ENCODE measurements around the gene SLC9A3. TPM values are rescaled to one million over a fixed set of nuclear protein-coding genes. Genes with fewer than 3 reads are reported as not detected.
"Not testable (repeated sequence)": the region's sequence is repeated elsewhere in the genome, so short reads cannot be mapped to it uniquely, and the experiment has no call there.

The SLC9A3 gene
- total RNA-seq, 2 experiments from 2014 or later = 2.1 to 2.4 TPM

DNA sequence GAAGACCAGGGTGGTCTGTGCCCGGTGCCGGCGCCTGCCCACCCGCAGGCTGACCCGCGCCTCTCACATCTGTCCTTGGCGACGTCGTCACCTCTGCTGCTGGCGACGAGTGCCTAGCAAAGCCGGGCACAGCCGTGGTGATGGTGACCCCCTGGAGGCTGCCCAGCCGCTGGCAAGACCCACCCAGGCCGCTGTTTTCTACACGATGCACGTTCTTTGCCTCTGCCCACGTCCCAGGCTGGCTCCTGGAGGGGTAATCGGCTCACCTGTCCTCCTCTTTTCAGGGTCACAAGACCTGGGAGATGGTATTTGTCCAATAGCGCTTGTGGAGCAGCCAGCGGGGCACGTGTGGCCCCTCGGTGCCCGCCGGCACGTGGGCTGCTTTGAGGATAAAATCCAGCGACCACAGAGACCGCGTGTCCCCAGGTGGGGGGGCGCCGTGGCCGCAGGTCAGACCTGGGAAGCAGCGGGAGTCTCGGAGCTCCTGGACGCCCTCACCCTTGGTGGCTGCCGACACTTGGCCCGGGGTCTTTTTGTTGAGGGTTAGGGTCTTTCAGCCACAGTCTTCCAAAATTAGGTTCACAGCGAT lies 29.5 kb downstream of the SLC9A3 start:
- Mint-ChIP-seq H3K27me3 (no peaks in the 10 kb centered on the region), H3K27ac (no peak overlapping the region), H3K36me3 (ENCODE audit: low read depth) (no peaks in the 10 kb centered on the region), H3K4me1 (no peaks in the 10 kb centered on the region), H3K4me3 (no peak overlapping the region), H3K9me3 (ENCODE audit: low read depth) (no peaks in the 10 kb centered on the region)
- ChIA-PET CTCF (no interaction called here), POLR2A (no interaction called here)
- DNase-seq = no peak
- intact Hi-C loops (cut with DNase I, micrococcal nuclease) = no loop called here
- no peak for ATAC-seq

DNA sequence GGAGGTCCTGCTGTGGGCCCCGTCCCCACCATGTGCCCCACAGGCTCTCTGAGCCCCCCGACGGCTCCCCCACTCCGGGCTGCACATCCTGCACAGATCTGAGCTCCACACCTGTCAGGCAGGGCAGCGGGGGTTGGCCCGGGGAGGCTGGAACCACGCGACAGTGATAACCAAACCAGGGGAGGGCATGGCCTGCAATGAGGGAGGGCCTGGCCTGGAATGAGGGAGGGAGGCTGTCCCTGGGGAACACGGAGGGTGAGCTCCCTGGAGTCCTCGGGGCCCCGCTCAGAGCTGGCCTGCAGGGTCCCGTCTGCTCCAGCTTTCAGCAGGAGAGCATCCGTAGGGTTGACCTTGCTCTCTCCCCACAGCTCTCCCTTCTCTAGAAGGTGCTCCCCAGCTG lies 30.5 kb downstream of the SLC9A3 start:
- Mint-ChIP-seq H3K36me3 (ENCODE audit: low read depth) (no peaks in the 10 kb centered on the region), H3K27me3 (no peaks in the 10 kb centered on the region), H3K4me3 (no peak overlapping the region), H3K27ac (no peak overlapping the region), H3K9me3 (ENCODE audit: low read depth) (no peaks in the 10 kb centered on the region), H3K4me1 (no peaks in the 10 kb centered on the region)
- ATAC-seq (no peak), DNase-seq (no peak)
- ChIA-PET POLR2A (no interaction called here), CTCF (no interaction called here)
- intact Hi-C loops (cut with DNase I, micrococcal nuclease) = no loop called here

DNA sequence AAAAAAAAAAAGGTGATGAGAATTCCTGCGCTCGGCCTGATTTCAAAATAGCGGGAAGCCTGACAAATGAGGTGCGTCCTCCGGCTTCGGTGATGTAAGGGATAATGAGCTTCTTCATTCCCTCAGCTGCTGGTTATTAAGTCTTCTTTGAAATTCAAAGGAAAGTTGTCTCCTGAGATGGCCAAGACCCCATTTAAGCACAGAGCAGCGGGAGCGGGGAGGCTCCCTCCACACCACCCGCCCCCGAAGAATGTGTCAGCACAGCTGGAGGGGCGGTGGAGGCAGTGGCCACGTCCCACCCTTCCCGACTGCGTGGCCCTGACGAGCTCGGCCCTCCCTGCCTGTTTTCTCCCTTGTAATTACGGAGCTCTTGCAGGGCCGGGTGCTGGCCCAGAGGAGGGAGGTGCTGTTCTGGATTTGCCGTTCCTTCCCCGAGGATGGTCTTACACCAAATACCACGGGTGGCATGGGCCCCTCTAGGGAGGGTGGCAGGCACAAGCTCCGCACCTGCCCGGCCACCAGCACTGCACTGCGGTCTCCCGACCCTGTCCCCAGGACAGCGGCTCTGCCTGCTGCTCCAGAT lies 31.0 kb downstream of the SLC9A3 start:
- no peak overlapping the region for H3K4me3 Mint-ChIP-seq
- H3K4me1 Mint-ChIP-seq = no peaks in the 10 kb centered on the region
- H3K27ac Mint-ChIP-seq = no peak overlapping the region
- DNase-seq = no peak
- H3K9me3 Mint-ChIP-seq (ENCODE audit: low read depth) = no peaks in the 10 kb centered on the region
- H3K27me3 Mint-ChIP-seq = no peaks in the 10 kb centered on the region
- no peak for ATAC-seq
- POLR2A ChIA-PET = no interaction called here
- no peaks in the 10 kb centered on the region for H3K36me3 Mint-ChIP-seq (ENCODE audit: low read depth)
- CTCF ChIA-PET = no interaction called here
- intact Hi-C loops (cut with DNase I, micrococcal nuclease) = no loop called here

DNA sequence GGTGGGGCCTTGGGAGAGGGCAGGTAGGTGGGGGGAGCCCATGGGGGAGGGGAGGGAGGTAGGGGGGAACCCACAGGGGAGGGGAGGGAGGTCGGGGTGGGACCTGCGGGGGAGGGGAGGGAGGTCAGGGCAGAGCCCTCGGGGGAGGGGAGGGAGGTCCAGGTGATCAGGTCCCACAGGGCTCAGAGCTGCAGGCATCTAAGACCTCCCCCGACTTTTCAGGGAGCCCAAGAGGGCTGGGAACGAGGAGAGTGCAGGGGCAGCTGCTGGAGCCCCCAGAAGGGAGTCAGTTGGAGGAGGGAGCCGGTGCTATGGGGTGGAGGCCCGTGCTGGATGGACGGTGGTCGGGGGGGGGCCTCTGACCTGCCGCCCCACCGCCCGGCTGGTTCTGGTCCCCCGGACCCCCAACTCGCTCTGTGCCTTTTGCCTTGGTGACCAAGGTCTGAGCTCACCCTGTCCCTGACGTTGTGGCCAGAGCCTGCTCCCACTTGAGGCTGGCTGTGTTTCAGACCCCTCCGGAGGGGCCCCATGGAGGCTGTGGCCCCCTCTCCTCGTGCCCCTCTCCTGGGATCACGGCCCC lies 31.8 kb downstream of the SLC9A3 start:
- POLR2A ChIA-PET = no interaction called here
- H3K27ac Mint-ChIP-seq = no peak overlapping the region
- no peak overlapping the region for H3K4me3 Mint-ChIP-seq
- H3K27me3 Mint-ChIP-seq = no peaks in the 10 kb centered on the region
- no peaks in the 10 kb centered on the region for H3K9me3 Mint-ChIP-seq (ENCODE audit: low read depth)
- DNase-seq (no peak), ATAC-seq (no peak)
- CTCF ChIA-PET = no interaction called here
- no peaks in the 10 kb centered on the region for H3K36me3 Mint-ChIP-seq (ENCODE audit: low read depth)
- intact Hi-C loops (cut with DNase I, micrococcal nuclease) = no loop called here
- no peaks in the 10 kb centered on the region for H3K4me1 Mint-ChIP-seq

DNA sequence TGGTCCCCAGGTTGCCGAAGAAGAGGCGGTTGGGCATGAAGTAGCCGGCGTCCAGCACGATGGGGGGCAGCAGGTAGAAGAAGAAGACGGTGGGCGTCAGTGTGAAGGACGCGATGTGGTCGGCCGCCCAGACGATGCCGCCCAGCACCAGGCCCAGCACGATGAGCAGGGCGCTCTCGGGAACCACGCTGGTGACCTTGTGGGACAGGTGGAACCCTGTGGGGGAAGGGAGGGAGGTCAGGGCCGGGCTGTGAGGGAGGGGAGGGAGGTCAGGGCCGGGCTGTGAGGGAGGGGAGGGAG lies 32.4 kb downstream of the SLC9A3 start:
- Mint-ChIP-seq H3K9me3 (ENCODE audit: low read depth) (no peaks in the 10 kb centered on the region), H3K4me3 (no peak overlapping the region), H3K27me3 (no peaks in the 10 kb centered on the region), H3K36me3 (ENCODE audit: low read depth) (no peaks in the 10 kb centered on the region), H3K4me1 (no peaks in the 10 kb centered on the region), H3K27ac (no peak overlapping the region)
- POLR2A ChIA-PET = no interaction called here
- CTCF ChIA-PET = no interaction called here
- intact Hi-C loops (cut with DNase I, micrococcal nuclease) = no loop called here
- ATAC-seq = no peak
- DNase-seq = no peak

DNA sequence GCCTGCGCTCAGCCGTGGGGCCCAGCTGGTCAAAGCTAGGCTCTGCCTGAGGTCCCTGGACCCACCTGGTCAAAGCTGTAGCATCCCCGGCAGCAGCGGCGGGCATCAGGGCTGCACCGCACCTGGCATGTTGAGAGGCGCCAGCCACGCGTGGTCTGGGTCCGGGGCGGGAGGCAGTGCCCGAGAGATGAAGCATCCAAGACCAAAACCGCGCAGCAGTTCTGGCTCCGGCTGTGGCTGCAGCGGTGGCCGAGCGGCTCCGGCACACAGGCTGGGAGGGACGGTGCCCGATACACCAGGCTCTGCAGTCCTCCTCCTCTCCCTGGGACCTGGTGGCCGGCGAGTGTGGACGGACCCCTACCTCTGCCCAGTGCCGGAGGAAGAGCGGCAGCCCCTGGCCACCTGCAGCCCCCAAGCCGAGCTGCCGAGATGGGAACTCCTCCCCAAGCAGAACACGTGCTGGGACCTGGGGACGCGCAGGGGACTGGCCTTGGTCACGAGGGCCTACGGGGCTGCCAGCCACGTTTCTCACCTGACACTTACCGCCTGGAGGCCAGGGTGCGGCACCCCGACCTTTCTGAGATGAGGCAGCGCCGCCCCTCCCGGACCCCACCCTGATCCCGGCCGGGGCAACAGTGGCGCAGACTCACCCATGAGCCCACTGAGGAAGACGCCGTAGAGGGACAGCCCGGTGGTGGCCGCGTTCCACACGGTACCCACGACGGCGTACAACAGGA lies 33.0 kb downstream of the SLC9A3 start:
- H3K36me3 Mint-ChIP-seq (ENCODE audit: low read depth) = no peaks in the 10 kb centered on the region
- H3K4me1 Mint-ChIP-seq = peaks cover 2% of the 10 kb centered on the region
- intact Hi-C loops (cut with DNase I, micrococcal nuclease) = no loop called here
- POLR2A ChIA-PET = no interaction called here
- CTCF ChIA-PET = no interaction called here
- H3K4me3 Mint-ChIP-seq = no peak overlapping the region
- ATAC-seq (no peak), DNase-seq (no peak)
- H3K27me3 Mint-ChIP-seq = no peaks in the 10 kb centered on the region
- no peak overlapping the region for H3K27ac Mint-ChIP-seq
- H3K9me3 Mint-ChIP-seq (ENCODE audit: low read depth) = no peaks in the 10 kb centered on the region

DNA sequence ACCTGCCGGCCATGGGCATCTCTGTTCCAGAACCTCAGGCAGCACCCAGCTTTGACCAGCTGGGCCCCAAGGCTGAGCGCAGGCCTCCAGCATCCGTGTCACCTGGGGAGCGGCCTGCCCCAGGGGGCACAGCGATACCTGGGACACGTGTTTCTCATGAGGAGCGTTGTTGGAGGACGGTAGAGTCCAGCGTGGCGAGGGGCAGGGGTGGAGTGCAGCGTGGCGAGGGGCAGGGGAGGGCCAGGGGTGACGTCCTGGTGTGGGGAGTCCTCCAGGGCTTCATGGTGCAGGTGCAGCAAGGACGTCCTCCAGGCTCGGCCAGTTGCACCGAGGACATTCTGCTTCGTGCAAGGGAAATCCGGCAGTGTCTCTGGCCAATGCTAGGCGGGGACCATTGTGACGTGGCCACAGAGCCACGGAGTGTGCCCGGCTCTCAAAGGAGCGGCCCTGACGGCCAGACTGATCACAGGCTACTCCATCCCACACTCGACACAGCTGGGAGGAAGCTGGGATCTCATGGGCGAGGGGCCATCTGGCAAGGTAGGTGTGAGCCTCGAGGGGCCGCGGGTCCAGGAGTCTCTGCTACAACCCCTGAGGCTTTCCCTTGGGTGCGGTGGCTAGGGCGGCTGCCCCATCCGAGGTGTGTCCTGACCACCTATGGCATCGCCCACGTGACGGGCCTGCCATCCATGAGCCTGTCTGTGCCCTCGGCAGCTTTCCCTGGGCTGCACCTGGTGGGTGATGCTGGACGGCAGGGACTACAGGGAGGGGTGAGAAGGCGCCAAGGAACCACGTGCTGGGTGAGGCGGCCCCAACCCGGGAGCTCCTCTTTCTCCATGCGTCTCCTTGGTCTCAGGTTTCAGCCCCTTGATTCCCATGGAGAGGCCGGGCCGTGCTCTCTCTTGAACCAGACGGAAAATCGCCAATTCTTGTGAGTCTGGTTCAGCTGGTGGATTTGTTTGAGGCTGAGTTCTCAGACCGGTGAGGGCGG lies 33.8 kb downstream of the SLC9A3 start:
- no peak overlapping the region for H3K27ac Mint-ChIP-seq
- no peaks in the 10 kb centered on the region for H3K9me3 Mint-ChIP-seq (ENCODE audit: low read depth)
- no peak for DNase-seq
- ATAC-seq = no peak
- no peaks in the 10 kb centered on the region for H3K27me3 Mint-ChIP-seq
- H3K4me1 Mint-ChIP-seq = peaks cover 6% of the 10 kb centered on the region
- CTCF ChIA-PET = no interaction called here
- POLR2A ChIA-PET = no interaction called here
- H3K36me3 Mint-ChIP-seq (ENCODE audit: low read depth) = no peaks in the 10 kb centered on the region
- H3K4me3 Mint-ChIP-seq = no peak overlapping the region
- intact Hi-C loops (cut with DNase I, micrococcal nuclease) = no loop called here

DNA sequence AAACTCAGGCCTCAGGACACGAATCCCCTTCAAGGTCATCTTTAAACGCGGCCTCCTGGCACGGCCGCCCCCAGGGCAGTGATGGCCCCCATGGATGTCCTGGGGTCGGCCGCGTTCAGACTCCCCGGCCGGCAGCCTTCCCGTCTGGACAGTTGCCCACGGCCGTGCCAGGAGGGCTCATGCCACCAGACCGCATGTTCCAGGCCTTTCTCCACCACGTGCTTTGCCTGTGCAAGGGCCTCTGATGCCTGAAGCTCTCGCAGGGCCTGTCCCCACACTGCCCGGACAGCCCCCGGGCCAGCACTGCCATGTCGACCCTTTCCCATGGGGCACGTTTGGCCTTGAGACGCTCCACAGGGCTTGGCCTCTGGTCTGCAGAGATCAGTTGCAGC lies 34.6 kb downstream of the SLC9A3 start:
- intact Hi-C loops (cut with DNase I, micrococcal nuclease) = no loop called here
- ChIA-PET POLR2A (no interaction called here), CTCF (no interaction called here)
- no peak overlapping the region for H3K4me3 Mint-ChIP-seq
- H3K4me1 Mint-ChIP-seq = peaks cover 6% of the 10 kb centered on the region
- no peaks in the 10 kb centered on the region for H3K36me3 Mint-ChIP-seq (ENCODE audit: low read depth)
- peaks cover 2% of the 10 kb centered on the region for H3K27me3 Mint-ChIP-seq
- H3K27ac Mint-ChIP-seq = no peak overlapping the region
- no peak for DNase-seq
- ATAC-seq = no peak
- H3K9me3 Mint-ChIP-seq (ENCODE audit: low read depth) = no peaks in the 10 kb centered on the region

DNA sequence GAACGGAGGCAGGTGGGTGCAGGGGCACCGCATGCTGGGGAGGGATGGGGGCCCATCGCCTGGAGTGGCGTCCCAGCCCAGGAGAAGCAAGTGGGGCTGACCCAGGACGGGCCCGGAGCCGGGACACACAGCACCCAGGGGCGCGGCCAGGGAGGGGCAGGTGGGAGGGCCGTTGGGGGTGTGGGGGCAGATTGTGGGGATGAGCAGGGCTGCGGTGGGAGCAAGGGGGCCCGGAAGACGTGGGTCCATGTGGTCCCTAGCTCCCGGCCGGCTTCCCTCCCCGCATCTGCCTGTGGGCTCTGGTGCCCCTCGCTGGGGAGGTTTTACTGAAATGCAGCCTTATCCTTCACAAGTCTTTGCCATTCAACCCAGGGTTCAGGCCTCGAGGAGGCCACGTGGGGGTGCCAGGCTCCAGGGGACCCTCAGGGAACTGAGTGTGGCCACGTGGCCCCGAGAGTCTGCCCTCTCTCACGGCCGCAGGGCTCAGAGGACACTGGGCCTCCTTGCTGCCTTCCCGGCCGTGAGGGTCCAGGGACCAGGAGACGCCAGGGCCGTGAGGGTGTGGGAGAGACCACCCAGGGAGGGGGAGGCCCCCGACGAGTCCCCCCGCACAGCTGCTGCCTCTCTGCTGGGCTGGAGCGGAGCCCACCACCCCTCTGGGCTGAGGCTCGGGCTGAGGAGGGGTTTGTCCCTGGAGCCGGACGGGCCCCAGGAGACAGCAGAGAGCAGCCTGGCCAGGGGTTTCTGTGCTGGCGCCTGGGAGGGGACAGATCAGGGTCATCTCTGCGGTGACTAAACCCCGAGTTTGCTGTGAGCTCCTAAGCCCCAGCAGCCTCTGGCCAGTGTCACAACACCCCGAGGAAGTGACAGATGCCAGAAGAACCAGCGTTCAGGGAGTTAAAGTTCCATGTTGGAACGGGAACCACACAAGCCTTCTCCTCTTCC lies 35.2 kb downstream of the SLC9A3 start:
- CTCF ChIA-PET = no interaction called here
- H3K9me3 Mint-ChIP-seq (ENCODE audit: low read depth) = no peaks in the 10 kb centered on the region
- H3K27me3 Mint-ChIP-seq = peaks cover 2% of the 10 kb centered on the region
- no peak for DNase-seq
- intact Hi-C loops (cut with DNase I, micrococcal nuclease) = no loop called here
- H3K4me3 Mint-ChIP-seq = no peak overlapping the region
- POLR2A ChIA-PET = no interaction called here
- no peaks in the 10 kb centered on the region for H3K36me3 Mint-ChIP-seq (ENCODE audit: low read depth)
- H3K27ac Mint-ChIP-seq = no peak overlapping the region
- no peak for ATAC-seq
- peaks cover 6% of the 10 kb centered on the region for H3K4me1 Mint-ChIP-seq

DNA sequence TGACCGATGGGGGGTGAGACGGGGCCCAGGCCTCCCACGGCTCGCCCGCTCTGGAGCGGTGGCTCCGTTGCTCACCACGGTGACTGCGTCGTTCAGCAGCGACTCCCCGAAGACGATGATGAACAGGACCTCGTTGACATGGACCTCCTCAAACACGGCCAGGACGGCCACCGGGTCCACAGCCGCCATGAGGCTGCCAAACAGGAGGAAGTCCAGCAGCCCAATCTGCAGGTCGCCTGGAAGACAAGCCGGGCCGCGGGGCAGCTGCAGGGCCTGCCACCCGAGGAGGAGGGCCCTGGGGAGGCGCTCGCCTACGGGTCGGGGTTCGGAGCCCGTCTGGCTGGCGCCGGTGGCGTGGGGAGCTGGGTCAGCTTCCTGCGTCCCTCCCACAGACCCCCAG lies 36.0 kb downstream of the SLC9A3 start:
- ChIA-PET POLR2A (no interaction called here), CTCF (no interaction called here)
- DNase-seq (no peak), ATAC-seq (no peak)
- Mint-ChIP-seq H3K4me3 (no peak overlapping the region), H3K27ac (no peak overlapping the region), H3K36me3 (ENCODE audit: low read depth) (no peaks in the 10 kb centered on the region), H3K4me1 (peaks cover 6% of the 10 kb centered on the region), H3K9me3 (ENCODE audit: low read depth) (no peaks in the 10 kb centered on the region), H3K27me3 (peaks cover 2% of the 10 kb centered on the region)
- intact Hi-C loops (cut with DNase I, micrococcal nuclease) = no loop called here

DNA sequence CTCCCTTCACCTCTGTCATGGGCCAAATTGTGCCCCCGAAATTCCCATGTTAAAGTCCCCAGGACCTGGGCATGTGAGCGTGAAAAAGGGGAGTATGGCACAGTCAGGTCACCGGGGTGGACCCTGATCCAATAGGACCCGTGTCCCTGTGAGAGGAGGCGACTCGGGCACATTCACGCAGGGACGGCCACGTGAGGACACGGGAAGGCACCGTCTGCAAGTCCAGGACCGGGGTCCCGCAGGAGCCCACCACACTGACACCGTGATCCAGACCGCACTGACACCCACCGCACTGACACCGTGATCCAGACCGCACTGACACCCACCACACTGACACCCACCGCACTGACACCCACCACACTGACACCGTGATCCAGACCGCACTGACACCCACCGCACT lies 37.7 kb downstream of the SLC9A3 start:
- H3K27me3 Mint-ChIP-seq; intact Hi-C loops (cut with DNase I, micrococcal nuclease); H3K36me3 Mint-ChIP-seq (ENCODE audit: low read depth); H3K27ac Mint-ChIP-seq; H3K4me1 Mint-ChIP-seq; H3K4me3 Mint-ChIP-seq; POLR2A ChIA-PET; H3K9me3 Mint-ChIP-seq (ENCODE audit: low read depth); DNase-seq; ATAC-seq: not testable (repeated sequence)
- CTCF ChIA-PET = interaction anchor here (0.7 kb wide), 1 partner anchor 104 kb away, joined by 3 read pairs; no protein-coding TSS in a partner anchor
